Measurements from ENCODE around the gene ST7. TPM values are rescaled to one million over a fixed set of nuclear protein-coding genes. Genes with fewer than 3 reads are reported as not detected.

The ST7 gene
- total and polyA plus RNA-seq, 8 donors, result 7.5 to 49.0 (median 16.1) TPM

DNA sequence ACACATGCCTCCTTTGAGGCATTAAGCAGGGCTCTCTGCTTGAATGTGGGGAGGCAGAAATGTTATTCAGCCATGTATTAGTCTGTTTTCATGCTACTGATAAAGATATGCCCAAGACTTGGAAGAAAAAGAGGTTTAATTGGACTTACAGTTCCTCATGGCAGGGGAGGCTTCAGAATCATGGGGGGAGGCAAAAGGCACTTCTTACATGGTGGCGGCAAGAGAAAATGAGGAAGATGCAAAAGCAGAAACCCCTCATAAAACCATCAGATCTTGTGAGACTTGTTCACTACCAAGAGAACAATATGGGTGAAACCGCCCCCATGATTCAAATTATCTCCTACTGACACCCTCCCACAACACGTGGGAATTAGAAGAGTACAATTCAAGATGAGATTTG, 37.9 kb downstream of the ST7 start:
- no peak for TF ChIP-seq POLR2AphosphoS5 (IDR thresholded peaks at IDR 0.05)
- TF ChIP-seq EP300 (IDR thresholded peaks at IDR 0.05), result no peak
- no peak for TF ChIP-seq POLR2A (IDR thresholded peaks at IDR 0.05)
- TF ChIP-seq, protein P1, sequence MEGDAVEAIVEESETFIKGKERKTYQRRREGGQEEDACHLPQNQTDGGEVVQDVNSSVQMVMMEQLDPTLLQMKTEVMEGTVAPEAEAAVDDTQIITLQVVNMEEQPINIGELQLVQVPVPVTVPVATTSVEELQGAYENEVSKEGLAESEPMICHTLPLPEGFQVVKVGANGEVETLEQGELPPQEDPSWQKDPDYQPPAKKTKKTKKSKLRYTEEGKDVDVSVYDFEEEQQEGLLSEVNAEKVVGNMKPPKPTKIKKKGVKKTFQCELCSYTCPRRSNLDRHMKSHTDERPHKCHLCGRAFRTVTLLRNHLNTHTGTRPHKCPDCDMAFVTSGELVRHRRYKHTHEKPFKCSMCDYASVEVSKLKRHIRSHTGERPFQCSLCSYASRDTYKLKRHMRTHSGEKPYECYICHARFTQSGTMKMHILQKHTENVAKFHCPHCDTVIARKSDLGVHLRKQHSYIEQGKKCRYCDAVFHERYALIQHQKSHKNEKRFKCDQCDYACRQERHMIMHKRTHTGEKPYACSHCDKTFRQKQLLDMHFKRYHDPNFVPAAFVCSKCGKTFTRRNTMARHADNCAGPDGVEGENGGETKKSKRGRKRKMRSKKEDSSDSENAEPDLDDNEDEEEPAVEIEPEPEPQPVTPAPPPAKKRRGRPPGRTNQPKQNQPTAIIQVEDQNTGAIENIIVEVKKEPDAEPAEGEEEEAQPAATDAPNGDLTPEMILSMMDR (IDR thresholded peaks at IDR 0.05), result no peak
- Histone ChIP-seq H3K36me3 (no peaks in the 10 kb centered on the region), H3K4me3 (no peak overlapping the region), H3K4me1 (peaks cover 0 to 10% (median 2%) of the 10 kb centered on the region in 4 donors), H3K9me3 (no peaks in the 10 kb centered on the region), H3K27ac (no peak overlapping the region), H3K27me3 (no peaks in the 10 kb centered on the region)
- DNase-seq, result no peak
- WGBS, 5 donors, result 77 to 99% (median 94%) methylated on average over 3 of the region's 3 CpGs
- intact Hi-C loops (cut with DNase I; ENCODE audit: low total_unique reads), result loop anchor here (5.0 kb wide), 1 partner anchor 131 kb away; no protein-coding TSS in a partner anchor

DNA sequence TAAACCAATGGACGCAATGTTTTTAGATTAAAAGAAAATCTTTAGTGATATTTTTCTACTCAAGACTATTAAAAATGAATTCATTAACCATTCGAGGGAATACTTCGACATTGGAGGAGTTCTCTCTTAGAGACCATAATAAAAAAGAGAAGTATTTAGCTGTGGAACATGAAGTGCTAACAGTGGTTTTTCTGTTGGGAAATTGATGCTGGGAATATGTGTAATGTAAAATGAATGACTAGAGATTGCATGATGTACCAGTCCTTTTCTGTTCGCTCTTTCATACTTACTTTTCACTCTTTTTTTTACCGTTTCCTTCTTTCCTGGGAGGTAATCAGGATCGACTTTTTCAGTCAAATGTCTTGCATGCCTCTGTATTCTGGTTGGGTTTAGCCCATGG, 41.3 kb downstream of the ST7 start:
- TF ChIP-seq EP300 (IDR thresholded peaks at IDR 0.05), result no peak
- WGBS, 5 donors, result 84 to 93% (median 88%) methylated on average over 6 of the region's 6 CpGs
- peaks cover 0 to 7% (median 3%) of the 10 kb centered on the region in 4 donors for H3K9me3 ChIP-seq
- H3K4me3 ChIP-seq, result no peak overlapping the region
- peaks cover 0 to 10% (median 2%) of the 10 kb centered on the region in 4 donors for H3K4me1 ChIP-seq
- intact Hi-C loops (cut with DNase I; ENCODE audit: low total_unique reads), result loop anchor here (5.0 kb wide), 1 partner anchor 128 kb away; no protein-coding TSS in a partner anchor
- DNase-seq, result no peak
- no peak overlapping the region for H3K27ac ChIP-seq
- no peaks in the 10 kb centered on the region for H3K36me3 ChIP-seq
- H3K27me3 ChIP-seq, result no peaks in the 10 kb centered on the region

DNA sequence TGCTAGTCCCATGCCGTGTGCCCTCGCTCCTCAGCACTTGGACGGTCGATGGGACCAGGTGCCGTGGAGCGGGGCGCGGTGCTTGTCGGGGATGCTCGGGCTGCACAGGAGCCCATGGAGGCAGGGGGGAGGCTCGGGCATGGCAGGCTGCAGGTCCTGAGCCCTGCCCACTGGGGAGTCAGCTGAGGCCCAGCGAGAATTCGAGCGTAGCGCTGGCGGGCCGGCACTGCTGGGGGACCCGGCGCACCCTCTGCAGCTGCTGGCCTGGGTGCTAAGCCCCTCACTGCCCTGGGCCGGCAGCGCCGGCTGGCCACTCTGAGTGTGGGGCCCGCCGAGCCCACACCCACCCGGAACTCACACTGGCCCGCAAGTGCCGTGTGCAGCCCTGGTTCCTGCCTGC, 44.7 kb downstream of the ST7 start:
- Histone ChIP-seq H3K4me3 (no peak overlapping the region), H3K4me1 (peaks cover 0 to 4% (median under 1%) of the 10 kb centered on the region in 4 donors), H3K27me3 (no peaks in the 10 kb centered on the region), H3K36me3 (no peaks in the 10 kb centered on the region), H3K27ac (no peak overlapping the region), H3K9me3 (peaks cover 0 to 7% (median 3%) of the 10 kb centered on the region in 4 donors)
- no peak for DNase-seq
- intact Hi-C loops (cut with DNase I; ENCODE audit: low total_unique reads), result no loop called here
- 95 to 99% (median 98%) methylated on average over 16 to 27 of the region's 27 CpGs for WGBS, 5 donors
- TF ChIP-seq POLR2A (IDR thresholded peaks at IDR 0.05) (no peak), POLR2AphosphoS5 (IDR thresholded peaks at IDR 0.05) (no peak), EP300 (IDR thresholded peaks at IDR 0.05) (no peak)
- TF ChIP-seq, protein P1 (IDR thresholded peaks at IDR 0.05), result no peak

DNA sequence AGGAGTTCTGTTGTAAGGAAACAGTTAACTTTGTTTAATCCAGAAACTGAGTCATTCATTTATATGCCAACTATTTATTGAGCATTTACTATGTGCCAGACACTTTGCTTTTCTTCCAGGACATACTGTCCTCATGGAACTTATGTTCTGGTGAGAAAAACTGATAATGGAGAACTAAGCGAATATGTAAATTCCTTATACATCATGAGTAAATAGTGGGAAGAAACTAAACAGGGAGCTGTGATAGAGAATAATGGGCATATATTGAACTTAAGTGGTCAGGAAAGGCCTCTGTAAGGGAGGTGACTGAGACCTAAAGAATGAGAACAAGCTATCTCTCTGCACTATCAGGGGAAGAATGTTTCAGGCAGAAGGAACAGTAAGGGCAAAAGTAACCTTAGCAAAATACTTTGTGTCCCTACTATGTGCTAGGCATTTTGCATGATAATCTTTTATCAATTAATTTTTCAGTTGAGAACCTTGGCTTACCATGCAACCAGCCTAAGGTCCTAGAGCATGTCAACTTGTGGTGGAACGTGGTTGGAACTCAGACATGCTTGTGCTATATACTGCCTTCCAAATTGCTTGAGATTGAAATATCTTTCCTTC, 45.4 kb downstream of the ST7 start:
- Histone ChIP-seq H3K36me3 (no peaks in the 10 kb centered on the region), H3K4me1 (no peaks in the 10 kb centered on the region), H3K27me3 (no peaks in the 10 kb centered on the region), H3K27ac (no peak overlapping the region), H3K9me3 (peaks cover 0 to 7% (median 3%) of the 10 kb centered on the region in 4 donors), H3K4me3 (no peak overlapping the region)
- WGBS, 5 donors, result 86 to 94% (median 88%) methylated on average over 2 of the region's 2 CpGs
- intact Hi-C loops (cut with DNase I; ENCODE audit: low total_unique reads), result no loop called here
- DNase-seq, result no peak
- TF ChIP-seq POLR2AphosphoS5 (IDR thresholded peaks at IDR 0.05) (no peak), POLR2A (IDR thresholded peaks at IDR 0.05) (no peak), EP300 (IDR thresholded peaks at IDR 0.05) (no peak)
- TF ChIP-seq, protein P1 (IDR thresholded peaks at IDR 0.05), result no peak

DNA sequence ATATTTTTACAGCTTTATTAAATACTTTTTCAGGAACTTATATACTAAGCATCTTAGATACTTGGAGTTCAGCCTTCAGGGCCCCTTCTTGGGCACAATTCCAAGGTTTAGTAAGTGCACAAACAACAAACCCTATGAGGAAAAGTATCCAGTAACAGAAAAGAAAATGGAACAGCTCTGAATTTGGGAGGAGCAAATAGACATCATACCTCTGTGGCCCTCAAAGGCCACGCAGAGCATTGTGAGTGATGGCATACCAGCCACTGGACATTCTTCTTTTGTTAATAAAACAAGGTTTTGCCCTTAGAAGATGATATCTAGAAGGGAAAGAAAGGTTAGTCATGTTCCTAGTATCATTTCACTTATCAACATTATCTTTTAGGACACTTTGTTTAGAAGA, 46.0 kb downstream of the ST7 start:
- no peak for DNase-seq
- intact Hi-C loops (cut with DNase I; ENCODE audit: low total_unique reads), result no loop called here
- no peak for TF ChIP-seq EP300 (IDR thresholded peaks at IDR 0.05)
- TF ChIP-seq, protein P1 (IDR thresholded peaks at IDR 0.05), result no peak
- no peak for TF ChIP-seq POLR2A (IDR thresholded peaks at IDR 0.05)
- no peak for TF ChIP-seq POLR2AphosphoS5 (IDR thresholded peaks at IDR 0.05)
- no peaks in the 10 kb centered on the region for H3K4me1 ChIP-seq
- H3K27ac ChIP-seq, result no peak overlapping the region
- no peaks in the 10 kb centered on the region for H3K27me3 ChIP-seq
- no peak overlapping the region for H3K4me3 ChIP-seq
- H3K9me3 ChIP-seq, result peaks cover 0 to 7% (median 3%) of the 10 kb centered on the region in 4 donors
- 90 to 100% (median 98%) methylated on average over 1 of the region's 1 CpG for WGBS, 5 donors
- H3K36me3 ChIP-seq, result no peaks in the 10 kb centered on the region
